AML-193 (cell line): ENCODE measurements around the gene BIRC7.

Experiments used
- DNase-seq, 2 experiments: peaks; one replicate each; lab custom pipeline; 2025; lab: John Stamatoyannopoulos, UW

The BIRC7 gene

DNA sequence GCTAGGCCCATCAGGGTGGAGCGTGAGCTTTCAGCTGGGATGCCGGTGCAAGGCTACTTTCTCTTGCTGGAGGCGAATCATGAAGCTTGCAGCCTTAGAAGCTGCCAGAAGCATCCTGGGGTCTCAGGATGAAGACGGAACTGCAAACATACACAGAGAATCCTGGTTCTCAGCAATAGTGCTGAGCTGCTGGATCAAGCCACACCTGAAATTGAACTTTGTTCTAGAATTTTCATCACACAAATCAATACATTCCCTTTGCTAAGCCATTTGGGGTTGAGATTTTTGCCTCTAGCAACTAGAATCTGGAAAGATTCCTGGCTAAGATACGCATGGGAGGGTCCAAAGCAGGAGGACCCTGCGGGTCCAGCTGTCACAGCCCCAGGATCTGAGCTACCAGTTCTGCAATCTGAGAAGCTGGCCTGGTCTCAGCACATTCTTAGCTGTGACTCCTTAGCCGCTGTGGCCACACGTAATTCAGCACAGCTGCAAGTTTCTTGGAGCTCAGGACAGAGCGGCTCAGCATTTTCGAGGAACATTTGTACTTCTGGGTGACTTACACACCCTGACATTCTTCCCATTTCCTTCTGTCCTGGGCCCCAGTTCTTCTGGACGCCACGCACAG is 30.3 kb downstream of the BIRC7 start:
- DNase-seq, result no peak

DNA sequence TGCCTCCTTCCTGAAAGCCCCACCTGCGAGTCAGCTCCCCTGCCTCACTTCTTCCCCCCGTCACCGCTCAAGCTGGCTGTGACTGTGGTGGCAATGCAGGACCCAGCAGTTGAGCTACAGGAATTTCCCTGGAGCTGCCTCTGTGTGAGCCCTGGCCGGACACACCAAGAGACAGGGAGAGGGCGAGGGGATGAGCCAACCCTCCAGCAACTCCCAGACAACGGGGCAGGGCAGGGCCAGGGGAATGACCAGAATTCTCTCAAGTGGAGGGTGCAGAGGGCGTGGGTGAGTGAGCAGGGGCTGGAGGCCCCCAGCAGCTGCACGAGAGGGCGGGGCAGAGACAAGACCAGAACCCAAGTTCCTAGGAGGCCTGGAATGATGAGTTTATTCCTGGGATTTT is 32.0 kb downstream of the BIRC7 start:
- no peak for DNase-seq

DNA sequence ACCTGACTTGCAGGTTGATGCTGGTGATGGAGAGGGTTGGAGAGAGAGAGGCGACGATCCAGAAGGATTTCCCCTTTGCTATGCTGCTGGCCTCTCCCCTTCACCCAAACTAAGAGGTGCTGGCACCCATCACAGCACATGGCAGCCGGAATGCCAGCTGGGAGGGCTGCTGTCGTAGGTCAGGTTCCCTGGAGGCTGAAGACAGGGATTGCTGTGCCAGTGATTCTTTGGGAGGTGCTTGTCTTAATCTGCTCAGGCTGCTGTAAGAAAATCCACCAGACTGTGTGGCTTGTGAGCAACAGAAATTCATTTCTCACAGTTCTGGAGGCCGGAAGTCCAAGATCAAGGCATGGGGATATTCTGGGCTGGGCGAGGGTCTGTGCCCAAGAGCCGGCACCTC is 32.6 kb downstream of the BIRC7 start:
- no peak for DNase-seq

DNA sequence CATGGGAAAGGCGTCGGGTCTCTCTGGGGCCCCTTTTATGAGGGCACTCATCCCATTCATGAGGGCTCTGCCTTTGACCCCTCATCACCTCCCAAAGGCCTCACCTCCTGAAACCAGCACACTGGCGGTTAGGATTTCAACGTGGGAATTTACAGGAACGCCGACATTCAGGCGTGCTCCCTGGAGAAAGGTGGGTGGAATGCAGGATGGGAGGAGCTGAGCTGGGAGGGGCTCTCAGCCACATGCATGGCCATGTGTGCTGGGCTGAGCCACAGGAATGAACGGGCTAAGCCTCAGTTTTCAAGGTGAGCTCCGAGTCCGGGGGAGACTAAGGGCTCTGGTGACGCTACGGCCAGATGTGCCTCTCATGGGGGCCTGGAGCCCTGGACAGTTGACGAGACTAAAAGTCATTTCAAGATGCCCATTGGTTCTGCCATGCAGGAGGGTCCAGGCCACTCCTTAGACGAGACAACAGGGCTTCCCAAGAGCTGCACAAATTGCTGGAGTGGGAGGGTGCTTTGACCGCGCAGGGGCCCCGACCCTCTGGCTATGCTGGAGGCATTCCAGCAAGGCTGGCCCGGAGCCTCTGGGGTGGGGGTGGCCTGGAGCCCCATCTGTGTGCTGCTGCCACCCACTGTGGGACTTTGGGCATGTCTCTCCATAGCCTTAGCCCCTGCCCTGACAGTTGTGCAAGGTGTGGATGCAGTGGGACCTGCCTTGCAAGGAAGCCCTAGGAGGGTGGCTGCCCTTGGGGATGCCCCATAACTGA is 33.1 kb downstream of the BIRC7 start:
- DNase-seq, result no peak

DNA sequence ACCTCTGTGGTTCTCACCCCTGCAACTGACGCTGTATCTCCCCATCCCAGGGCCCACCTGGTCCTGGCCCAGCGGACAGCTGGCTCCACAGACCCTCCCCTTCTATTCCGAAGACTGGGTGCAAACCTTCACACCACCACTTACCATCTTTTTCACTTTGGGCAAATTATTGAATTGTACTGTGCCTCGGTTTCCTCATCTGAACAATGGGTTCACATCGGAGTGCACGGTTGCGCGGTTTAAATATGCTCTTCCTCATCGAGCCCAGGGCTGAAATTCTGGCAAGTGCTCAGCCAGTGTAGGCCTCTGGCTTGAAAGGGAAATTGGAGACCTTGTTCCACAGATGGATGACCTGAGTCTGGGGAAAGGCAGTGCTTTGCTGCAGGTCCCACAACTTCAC is 34.0 kb downstream of the BIRC7 start:
- no peak for DNase-seq

DNA sequence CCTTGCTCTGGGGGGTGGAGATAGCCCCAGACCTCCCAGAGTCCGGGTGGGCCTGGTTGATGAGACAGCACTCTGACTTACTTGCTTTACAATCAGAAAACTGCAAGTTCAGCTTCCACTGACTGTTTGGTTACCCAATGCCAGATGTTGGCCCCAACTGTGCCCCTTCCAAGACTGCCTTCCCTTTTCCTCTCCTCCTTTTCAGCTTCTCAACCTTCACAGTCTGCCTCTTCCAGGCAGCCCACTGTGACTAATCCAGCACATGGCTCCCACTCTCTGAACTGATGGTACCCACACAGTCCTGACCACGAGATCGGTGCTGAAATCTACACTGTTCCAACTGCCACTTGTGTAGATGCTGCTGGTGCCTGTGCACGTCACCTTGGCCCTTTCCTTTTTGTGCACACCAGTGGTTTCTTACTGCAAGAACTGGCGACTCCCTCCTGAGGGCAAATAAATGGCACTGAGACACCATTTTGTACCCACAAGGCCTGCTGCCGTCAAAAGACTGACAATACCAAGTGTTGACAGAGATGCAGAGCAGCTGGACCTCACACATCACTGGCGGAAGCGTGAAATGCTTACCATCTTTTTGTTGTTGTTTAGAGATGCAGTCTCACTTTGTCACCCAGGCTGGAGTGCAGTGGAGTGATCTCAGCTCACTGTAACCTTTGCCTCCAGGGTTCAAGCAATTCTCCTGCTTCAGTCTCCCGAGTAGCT is 35.1 kb downstream of the BIRC7 start:
- DNase-seq, result no peak

- DNase-seq, result peak; percentile 63 to 77
Measured at GRCh38 chr20:63272105-63273058, 36.7 kb downstream of the BIRC7 start, which contains the start of gene ARFGAP1. TSS of gene ARFGAP1 (plus strand) at chr20:63272813. CDS start at chr20:63275581, 2,768 bp downstream.

DNA sequence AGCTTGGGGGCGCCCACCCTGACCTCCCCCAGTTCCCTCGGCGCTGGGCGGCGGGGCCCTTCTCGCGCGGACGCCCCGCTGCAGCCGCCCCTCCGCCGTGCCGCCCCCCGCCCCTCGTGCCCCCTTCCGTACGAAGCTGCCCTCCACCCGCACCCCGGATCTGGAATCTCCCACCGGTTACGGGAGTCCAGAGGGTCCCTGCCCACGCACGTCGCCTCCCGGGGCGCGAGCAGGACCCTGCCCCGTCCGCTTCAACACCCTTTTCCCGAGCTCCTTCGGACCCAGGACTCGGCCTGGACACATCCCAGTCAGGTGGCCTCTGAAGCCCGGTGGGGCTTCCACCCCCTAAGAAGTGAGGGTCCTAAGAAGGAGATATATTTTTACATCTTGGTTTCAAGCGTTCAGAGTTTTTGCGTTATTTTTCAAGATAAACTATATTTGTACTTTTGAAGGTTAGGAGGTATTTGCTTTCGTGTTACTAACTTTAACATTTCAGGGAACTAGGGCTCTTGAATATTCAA is 37.4 kb downstream of the BIRC7 start:
- no peak for DNase-seq

- DNase-seq, result no peak
Measured at GRCh38 chr20:63273635-63274380, 38.1 kb downstream of the BIRC7 start.

DNA sequence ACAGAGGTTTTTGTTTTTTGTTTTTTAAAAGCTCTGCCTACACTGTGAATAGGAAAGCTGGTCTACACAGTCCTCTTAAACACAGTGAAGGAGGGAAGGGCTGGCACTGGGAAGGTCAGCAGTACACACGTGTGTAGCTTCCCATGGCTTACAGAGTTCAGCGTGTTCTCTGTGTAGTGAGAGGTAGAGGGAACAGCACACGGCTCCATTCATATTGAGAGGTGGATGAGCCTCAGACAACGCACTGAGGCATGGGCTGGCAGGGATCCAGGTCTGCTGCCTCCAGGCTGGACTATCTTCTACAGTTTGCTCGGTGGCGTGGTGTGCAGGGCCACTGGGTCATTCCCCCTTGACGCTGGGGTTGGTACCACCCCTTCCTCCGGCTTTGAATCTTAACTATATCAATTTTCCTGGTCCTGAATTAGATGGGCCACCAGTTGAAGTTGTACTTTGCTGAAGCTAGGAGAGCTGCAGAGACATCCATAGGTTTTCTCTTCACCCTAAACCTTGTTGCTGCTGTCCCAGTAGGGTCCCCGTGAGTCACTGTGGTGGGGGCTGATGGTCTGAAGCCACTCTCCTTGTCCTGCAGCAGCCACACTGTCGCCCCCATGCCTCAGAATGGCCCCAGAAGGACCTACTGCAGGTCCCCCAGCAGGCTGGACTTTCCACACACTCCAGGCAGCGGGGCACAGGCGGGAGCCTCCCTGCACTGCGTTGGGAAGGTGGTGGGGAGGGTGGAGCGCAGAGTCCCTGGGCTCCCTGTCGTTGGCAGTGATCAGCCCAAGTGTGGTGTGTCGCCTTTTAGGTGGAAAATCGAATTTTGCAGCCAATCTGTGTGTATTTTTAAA is 38.9 kb downstream of the BIRC7 start:
- DNase-seq, result no peak

- DNase-seq, result no peak
Measured at GRCh38 chr20:63275825-63276224, 40.1 kb downstream of the BIRC7 start.

DNA sequence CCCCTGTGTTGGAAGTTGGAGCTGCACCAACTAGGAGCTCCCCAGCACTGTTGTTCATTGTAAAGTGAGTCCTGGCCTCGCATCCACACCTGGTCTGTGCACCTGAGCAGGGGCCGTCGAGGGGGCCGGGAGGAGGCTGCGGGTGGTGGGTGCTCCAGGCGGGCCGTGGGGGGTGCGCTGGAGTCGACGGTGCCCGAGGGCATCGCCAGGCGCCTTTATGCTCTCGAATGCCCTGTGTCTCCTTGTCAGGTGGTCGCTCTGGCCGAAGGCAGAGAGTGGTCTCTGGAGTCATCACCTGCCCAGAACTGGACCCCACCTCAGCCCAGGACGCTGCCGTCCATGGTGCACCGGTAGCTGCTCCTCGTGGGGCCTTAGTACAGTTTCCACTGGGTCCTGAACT is 41.3 kb downstream of the BIRC7 start:
- no peak for DNase-seq

DNA sequence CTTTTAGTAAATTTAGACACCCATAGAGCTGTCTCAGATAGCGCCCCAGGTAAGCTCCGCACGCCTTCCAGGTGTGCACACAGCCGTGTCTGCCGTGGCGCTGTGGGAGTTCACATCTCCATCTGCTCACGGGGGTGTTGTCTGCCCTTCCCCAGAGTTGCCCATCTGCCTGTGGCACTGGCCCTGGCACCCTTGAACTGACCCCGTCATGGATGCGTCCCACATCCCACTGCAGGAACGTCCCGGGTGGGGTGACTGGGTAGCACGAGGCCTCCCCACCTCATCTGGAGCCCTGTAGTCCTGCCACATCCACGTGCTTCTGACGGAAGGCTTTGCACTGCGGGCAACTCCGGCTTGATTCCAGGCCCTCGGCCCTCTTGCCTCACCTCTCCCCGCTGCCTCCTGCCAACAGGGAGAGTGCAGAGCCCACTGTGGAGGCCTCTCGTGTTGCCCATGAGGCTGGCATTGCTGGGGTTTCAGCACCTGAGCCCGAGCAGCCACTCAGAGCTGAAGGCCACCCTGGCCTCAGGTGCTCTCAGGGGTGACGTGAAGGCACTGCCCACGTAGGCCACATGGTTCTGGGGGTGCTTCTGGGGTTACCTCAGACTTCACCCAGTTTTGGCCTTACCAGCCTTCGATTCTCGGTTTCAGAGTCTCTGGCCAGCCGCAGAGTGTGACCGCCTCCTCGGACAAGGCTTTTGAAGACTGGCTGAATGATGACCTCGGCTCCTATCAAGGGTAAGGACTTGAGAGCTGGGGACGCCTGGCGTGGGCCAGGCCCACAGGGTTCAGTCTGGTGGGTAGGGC is 42.0 kb downstream of the BIRC7 start:
- no peak for DNase-seq

DNA sequence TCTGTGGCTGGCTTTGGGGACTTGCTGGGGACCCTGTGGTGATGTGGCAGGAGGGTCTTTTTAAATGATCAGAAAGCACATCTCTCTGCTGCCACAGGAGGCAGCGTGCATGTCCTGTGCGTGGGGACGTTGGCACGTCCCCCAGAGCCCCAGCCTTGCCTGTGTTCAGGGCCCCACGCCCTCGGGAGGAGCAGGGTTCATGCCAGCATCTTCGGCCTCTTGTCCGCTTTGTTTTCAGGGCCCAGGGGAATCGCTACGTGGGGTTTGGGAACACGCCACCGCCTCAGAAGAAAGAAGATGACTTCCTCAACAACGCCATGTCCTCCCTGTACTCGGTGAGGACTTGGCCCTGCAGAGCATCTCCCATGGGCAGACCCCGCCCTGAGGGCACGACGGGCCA is 43.0 kb downstream of the BIRC7 start:
- DNase-seq, result no peak

GRCh38 chr20:63279931-63280330 is 44.2 kb downstream of the BIRC7 start:
- DNase-seq, result no peak

DNA sequence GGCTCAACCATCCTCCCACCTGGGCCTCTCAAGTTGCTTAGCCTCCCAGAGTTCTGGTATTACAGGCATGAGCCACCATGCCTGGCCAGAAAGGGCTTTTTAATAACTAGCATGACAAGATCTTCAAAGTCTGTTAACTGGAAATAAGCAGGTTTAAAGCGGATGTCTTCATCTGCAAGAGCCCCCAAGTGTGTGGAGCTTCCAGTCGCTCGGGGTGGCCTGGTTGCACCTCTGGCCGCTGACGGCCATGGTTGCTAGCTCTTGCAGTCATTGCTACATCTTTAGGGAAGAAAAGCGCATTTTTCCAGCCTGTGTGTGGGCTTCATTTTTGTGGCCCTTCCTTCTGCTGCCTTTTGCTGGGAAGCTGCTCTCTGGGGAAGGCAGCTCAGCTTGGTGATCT is 44.7 kb downstream of the BIRC7 start:
- DNase-seq, result no peak

DNA sequence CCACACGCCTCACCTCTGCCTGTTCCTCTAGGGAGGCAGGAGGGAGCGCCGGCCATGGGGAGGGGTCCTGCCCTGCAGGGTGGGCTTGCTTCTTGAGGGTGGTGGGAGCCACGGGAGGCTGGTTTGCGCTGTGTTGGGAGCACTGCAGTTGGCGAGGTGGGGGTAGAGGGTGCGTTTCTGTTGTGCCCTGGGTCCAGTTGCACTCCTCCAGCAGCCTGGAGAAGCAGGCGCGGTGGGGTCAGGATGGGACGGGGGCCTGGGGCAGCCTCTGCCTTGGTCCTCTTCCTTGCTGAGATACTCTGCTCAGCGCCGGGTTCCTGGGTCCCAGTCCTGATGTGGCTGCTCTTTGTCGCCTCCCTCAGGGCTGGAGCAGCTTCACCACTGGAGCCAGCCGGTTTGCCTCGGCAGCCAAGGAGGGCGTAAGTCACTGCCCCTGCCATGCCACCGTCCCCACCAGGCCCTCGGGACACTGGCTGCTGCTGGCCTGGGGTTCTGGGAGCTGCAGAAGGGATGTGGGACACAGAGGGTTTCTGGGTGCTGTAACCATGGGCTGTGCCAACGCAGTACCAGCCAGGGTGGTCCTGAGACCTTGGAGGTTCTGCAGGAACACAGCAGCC is 45.3 kb downstream of the BIRC7 start:
- DNase-seq, result no peak

DNA sequence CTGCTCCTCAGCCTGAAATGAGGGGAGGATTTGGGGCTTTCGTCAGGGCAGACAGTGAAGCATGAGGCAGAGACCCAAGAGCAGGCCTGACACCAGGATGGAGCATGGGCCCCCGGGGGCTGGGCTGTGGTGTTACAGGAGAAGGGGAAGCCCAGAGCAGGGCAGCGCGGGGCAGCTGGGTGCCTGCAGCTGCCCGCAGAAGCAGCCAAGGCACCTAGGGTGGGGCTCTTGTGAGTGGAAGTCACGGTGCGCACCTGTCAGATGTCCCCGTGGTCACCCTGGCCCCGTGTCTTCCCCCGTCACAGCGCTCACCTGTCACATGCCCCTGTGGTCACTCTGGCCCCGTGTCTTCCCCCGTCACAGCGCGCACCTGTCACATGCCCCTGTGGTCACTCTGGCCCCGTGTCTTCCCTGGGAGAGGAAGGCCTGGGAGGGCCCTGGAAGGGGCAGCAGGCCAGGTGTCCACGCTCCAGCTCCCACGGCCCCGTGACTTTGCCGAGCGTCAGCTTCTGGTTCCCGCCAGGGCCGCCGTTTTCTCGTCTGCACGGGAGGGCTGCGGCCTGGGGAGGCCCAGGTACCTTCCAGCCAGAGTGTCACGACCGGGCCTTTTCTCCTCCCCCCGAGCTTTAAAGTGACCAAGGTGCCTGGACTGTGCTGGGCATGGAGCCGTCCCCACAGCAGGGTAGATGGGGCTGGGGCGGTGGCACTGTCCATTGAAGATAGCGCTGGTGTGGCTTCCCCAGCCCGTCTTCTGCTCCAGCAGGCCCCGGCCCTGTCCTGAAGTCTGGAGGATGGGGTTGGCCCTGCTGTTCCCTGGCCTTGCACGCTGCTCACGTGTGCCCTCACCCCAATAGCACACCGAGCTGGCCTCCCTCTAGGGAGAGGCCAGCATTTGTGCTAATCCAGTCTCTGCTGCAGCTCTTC is 46.3 kb downstream of the BIRC7 start:
- DNase-seq, result no peak
